IPS-18c (cell line): ENCODE data around the gene PTPRT.

Source experiments
- H3K4me3 ChIP-seq: 2 replicates; pipeline ENCODE4 v1.7.0; 2013; ENCODE audit warnings: low read depth, mild to moderate bottlenecking, low read length, moderate library complexity; ENCODE audit not compliant: insufficient read depth
- H3K9me3 ChIP-seq: one replicate; pipeline ENCODE4 v1.6.1; 2013; ENCODE audit warnings: mild to moderate bottlenecking, low read length, moderate library complexity; ENCODE audit not compliant: control insufficient read depth, insufficient read depth

Gene PTPRT

DNA sequence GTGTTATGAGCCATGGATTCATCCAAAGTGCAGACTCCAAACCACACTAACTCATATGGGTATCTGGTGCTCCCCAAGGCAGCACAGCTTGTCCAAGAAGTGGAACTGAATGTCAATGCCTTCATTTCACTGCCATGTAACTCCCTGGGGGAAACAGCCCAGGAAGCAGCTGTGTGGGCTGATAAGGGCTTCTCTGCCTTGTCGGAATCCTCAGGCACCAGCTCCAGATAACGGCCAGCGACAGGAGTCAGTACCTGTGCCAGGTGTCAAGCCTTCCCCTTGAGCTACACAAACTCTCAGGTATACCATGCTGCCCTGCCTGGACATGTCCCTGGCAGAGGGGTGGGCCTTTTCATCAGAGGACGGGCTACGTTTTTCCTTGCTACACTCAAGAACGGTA is 819.6 kb downstream of the PTPRT start:
- Histone ChIP-seq H3K4me3 (no peak overlapping the region), H3K9me3 (no peaks in the 10 kb centered on the region)

DNA sequence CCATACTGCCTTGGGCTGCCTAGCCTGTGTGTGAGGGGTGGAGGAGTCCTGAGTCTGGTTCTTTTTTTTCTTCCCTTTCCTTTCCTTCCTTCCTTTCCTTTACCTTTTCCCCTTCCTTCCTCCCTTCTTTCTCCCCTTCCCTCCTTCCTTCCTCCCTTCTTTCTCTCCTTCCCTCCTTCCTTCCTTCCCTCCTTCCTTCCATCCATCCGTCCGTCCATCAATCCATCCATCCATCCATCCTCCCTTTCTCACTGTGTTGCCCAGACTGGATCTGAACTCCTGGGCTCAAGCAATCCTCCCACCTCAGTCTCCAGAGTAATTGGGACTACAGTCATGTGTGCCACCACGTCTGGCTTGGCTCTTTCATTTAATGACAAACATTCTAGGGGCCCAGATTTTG is 820.8 kb downstream of the PTPRT start:
- Histone ChIP-seq H3K4me3 (no peak overlapping the region), H3K9me3 (no peaks in the 10 kb centered on the region)

DNA sequence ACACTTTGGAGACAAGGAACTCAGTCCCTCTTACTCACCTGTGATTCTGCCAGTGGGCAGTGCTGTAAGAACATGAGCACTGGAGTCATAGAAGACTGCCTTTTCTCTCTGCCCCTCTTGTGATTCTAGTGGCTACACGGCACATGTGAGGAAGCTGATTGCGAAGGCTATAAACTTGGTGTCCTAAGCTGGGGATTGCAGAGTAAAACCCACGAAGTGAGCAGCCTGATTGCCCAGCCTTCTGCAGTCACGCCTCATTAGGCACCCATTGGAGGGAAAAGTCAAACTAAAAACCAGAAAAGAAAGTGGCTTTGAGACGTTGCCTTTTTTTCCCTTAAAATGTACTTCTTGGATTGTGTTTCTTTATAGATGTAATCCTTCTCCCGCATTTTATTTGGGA is 823.1 kb downstream of the PTPRT start:
- no peaks in the 10 kb centered on the region for H3K9me3 ChIP-seq
- H3K4me3 ChIP-seq: no peak overlapping the region

GRCh38 chr20:42364446-42364845 is 825.3 kb downstream of the PTPRT start:
- Histone ChIP-seq H3K4me3 (no peak overlapping the region), H3K9me3 (no peaks in the 10 kb centered on the region)

DNA sequence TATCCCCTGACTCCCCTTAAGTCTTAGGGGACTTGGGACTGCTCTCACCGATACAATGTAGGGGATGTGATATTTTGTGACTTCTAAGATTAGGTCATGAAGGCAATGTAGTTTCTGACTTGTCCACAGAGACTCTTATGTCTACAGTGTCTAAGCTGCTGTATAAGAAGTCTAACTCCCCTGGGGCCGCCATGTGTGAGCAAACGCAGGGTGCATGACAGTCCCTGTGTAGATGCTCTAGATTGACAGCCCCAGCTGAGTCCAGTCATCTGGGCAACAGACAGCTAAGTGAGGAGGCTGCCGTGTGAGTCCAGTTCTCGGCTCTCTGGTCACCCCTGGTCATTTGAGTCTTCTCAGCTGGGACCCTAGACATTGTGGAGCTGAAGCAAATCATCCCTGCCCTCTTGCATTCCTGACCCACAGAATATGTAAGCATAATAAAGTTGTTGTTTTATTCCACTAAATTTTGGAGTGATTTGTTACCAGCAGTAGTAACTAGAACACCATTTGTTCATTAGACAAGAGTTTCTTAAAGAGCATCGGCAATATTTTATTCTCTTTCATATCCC is 828.2 kb downstream of the PTPRT start:
- Histone ChIP-seq H3K9me3 (no peaks in the 10 kb centered on the region), H3K4me3 (no peak overlapping the region)

GRCh38 chr20:42360621-42361020 is 829.1 kb downstream of the PTPRT start:
- H3K9me3 ChIP-seq: no peaks in the 10 kb centered on the region
- no peak overlapping the region for H3K4me3 ChIP-seq

DNA sequence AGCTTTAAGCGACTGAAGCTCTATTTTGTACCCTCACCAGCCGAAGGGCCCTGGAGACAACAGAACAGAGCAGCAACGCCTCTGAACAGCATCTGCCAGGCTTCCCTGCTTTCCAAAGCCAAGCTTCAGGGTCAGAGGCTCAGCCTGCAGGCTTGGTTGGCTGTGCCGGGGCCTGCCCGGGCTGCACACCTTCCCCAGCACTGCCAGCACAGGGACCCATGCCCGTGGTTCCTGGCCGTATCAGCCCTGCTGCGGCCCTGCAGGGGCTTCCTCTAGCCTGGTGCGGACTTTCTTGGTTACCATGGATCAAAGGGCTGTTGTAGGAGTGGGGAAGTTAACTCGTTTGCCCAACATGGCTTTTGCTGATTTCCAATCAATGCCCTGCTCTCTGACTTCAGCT is 830.1 kb downstream of the PTPRT start:
- no peaks in the 10 kb centered on the region for H3K9me3 ChIP-seq

GRCh38 chr20:42352096-42352495 is 837.6 kb downstream of the PTPRT start:
- no peak overlapping the region for H3K4me3 ChIP-seq
- no peaks in the 10 kb centered on the region for H3K9me3 ChIP-seq

More for the DNA sequence above, 830.1 kb downstream of the PTPRT start:
- H3K4me3 ChIP-seq: no peak overlapping the region; the same call in 1 of the 2 replicates

GRCh38 chr20:42350521-42350920 is 839.2 kb downstream of the PTPRT start:
- H3K4me3 ChIP-seq: no peak overlapping the region
- H3K9me3 ChIP-seq: no peaks in the 10 kb centered on the region

DNA sequence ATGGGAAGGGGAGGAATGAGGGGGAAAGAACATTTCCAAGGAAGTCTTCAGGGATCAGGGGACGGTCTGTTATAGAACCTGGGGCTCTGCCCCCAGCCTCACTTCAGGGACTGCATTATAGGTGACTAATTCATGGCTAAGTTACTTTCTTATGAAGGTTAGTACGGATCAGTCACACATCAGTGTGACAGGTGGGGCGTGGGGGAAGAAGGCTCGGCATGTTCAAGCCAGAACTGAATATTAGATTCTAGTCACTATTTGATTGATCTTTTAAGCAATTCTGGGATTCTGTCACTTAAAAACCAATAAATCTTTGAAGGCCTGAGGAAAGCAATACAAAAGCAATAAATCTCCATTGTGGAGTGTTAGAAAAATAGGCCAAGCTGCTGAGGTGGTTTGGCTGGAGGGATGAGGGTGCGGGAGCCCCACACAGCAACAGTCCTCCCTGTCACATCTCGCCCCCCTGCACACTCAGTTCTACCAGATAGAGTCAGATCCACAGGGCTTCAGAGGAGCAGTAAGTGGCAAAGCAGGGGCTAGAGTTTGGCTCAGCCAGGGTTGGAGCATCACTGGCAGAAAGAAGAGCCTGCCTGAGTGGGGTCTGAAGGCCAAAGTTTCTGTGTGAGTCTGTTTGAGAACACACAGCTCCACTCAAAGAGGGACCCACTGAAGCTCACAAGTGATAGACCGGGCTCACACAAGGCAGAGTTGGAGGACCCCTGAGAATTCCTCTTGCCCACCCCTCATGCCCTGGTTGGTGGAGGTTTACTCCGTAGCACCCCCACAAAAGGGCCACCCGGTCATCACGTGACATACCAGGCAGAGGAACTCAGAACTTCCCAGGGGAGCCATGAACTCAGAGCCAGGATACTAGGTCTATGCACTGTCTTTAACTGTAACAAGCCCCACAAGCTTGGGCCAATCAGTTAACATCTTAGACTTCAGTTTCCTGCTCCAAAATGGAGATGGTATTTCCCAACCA is 843.2 kb downstream of the PTPRT start:
- Histone ChIP-seq H3K9me3 (no peaks in the 10 kb centered on the region), H3K4me3 (no peak overlapping the region)

DNA sequence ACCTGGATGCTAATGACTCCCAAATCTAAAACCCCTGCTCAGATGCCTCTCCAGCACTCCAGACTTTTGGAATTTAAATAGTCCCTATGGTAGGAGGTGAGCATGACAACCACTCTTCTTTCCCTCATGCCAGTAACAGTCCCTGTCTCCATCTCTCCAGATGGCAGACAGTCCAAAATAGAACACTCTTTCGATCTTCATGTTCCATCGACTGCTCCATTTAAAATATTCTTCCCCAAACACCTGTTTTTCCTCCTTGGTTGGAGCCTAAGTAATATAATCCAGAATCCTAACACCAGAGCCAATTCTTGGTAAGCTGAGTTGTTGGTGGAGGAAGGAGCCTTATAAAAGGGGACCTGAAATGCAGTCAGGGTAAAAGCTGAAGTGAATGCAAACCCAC is 848.1 kb downstream of the PTPRT start:
- H3K9me3 ChIP-seq: no peaks in the 10 kb centered on the region
- H3K4me3 ChIP-seq: no peak overlapping the region

DNA sequence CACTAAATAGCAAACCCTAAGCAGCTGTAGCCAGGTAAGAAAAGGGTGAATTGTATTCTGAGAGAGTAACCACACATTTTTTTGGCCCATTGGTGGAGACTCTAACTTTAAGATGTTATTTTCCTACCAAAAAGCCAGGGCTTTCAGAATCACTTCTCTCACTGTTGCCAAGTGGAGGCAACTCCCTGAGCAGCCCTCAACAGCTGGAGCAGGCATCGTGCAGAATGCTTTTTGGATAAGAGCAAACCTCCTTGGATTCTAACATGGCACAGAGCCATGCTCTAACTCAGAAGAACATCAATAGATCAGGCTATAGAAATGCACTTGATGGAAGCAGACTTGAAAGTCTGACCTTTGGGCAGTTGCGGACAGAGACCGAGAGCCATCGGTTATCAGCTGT is 849.3 kb downstream of the PTPRT start:
- H3K9me3 ChIP-seq: no peaks in the 10 kb centered on the region

GRCh38 chr20:42338294-42339201 is 851.2 kb downstream of the PTPRT start:
- H3K9me3 ChIP-seq: no peaks in the 10 kb centered on the region
- H3K4me3 ChIP-seq: no peak overlapping the region

More for the DNA sequence above, 849.3 kb downstream of the PTPRT start:
- H3K4me3 ChIP-seq: no peak overlapping the region

DNA sequence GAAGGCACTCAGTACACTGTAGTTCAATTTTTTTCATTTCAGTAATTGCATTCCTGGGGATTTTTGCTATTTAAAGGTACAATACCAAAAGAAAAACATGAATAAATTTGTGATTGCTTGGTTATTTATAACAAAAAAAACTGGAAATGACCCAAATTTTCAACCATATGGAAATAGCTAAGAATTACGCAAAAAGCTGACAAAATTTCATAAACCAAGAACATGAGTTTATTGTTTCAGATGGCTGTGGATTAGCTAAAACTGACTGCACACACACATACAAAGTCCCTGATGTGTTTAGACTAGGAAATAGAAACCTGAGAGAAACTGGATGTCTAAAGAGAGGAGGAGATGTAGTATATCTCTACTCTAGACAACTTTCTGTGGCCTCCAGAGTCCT is 853.1 kb downstream of the PTPRT start:
- Histone ChIP-seq H3K9me3 (no peaks in the 10 kb centered on the region), H3K4me3 (no peak overlapping the region)

- H3K4me3 ChIP-seq: no peak overlapping the region
- H3K9me3 ChIP-seq: no peaks in the 10 kb centered on the region
These were observed 870.3 kb downstream of the PTPRT start for GRCh38 chr20:42319252-42320013.

DNA sequence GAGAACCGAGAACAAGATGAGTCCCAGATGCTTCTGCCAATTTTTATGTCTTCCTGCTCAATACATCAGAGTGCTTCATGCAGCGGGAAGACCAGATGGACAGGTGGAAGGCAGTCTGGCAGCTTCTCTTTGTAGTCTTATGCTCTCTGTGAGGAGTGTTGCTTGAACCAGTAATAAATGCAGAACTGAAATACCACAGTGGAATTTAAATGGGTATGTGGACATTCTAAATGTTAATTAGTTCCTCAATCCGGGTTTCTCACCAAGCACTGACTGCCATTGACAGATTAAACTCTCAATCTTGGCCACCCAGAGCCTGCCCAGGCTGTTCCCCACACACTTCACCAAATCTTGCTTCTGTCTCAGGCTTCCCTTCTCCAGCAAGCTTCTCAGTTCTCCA is 876.0 kb downstream of the PTPRT start:
- no peak overlapping the region for H3K4me3 ChIP-seq
- H3K9me3 ChIP-seq: peaks cover 4% of the 10 kb centered on the region

GRCh38 chr20:42309050-42309449 is 880.7 kb downstream of the PTPRT start:
- Histone ChIP-seq H3K9me3 (peaks cover 4% of the 10 kb centered on the region), H3K4me3 (no peak overlapping the region)
